HUDEP-2 (cell line): ENCODE results near the gene KRTAP25-1.

ENCODE experiments used
- DNase-seq, 76 experiments: peaks; one replicate each; lab custom pipeline; 2025; ENCODE audit not compliant: unreplicated experiment in 76 of 76; lab: John Stamatoyannopoulos, UW

The KRTAP25-1 gene

GRCh38 chr21:30289215-30289614, at the start of gene KRTAP25-1:
KRTAP25-1 (minus strand) TSS chr21:30289514; CDS start chr21:30289490, 24 bp downstream.
- DNase-seq = no peak

GRCh38 chr21:30338717-30339116, 49.4 kb upstream of the KRTAP25-1 start:
- no peak for DNase-seq

- no peak for DNase-seq
These were observed 48.5 kb upstream of the KRTAP25-1 start for GRCh38 chr21:30337772-30338171.

GRCh38 chr21:30337276-30337744, 48.0 kb upstream of the KRTAP25-1 start, which contains the start of gene KRTAP27-1:
KRTAP27-1 (minus strand) TSS chr21:30337694; CDS start chr21:30337668, 26 bp downstream.
- no peak for DNase-seq

GRCh38 chr21:30336596-30336995, 47.3 kb upstream of the KRTAP25-1 start:
- no peak for DNase-seq

GRCh38 chr21:30333736-30334135, 44.4 kb upstream of the KRTAP25-1 start:
- DNase-seq = no peak

- DNase-seq = no peak
These were observed 43.4 kb upstream of the KRTAP25-1 start for GRCh38 chr21:30332681-30333080.

GRCh38 chr21:30329203-30329875, 40.0 kb upstream of the KRTAP25-1 start:
- no peak for DNase-seq

- DNase-seq = no peak
These were observed 37.1 kb upstream of the KRTAP25-1 start for GRCh38 chr21:30326390-30326789.

- DNase-seq = no peak
These were observed 30.9 kb upstream of the KRTAP25-1 start, which contains the start of gene KRTAP26-1 for GRCh38 chr21:30320215-30320614. KRTAP26-1 (minus strand) TSS chr21:30320315; CDS start chr21:30320035, 280 bp downstream.

GRCh38 chr21:30315701-30316100, 26.4 kb upstream of the KRTAP25-1 start:
- DNase-seq = no peak

GRCh38 chr21:30306884-30307283, 17.6 kb upstream of the KRTAP25-1 start:
- no peak for DNase-seq

- no peak for DNase-seq
These were observed 15.8 kb upstream of the KRTAP25-1 start for GRCh38 chr21:30305136-30305535.

- no peak for DNase-seq
These were observed 6.5 kb downstream of the KRTAP25-1 start, which contains the start of gene KRTAP24-1 for GRCh38 chr21:30282850-30283249. KRTAP24-1 (minus strand) TSS chr21:30282950; CDS start chr21:30282932, 18 bp downstream.

- no peak for DNase-seq
These were observed 17.7 kb downstream of the KRTAP25-1 start for GRCh38 chr21:30271611-30272010.

GRCh38 chr21:30271156-30271555, 18.2 kb downstream of the KRTAP25-1 start:
- no peak for DNase-seq

- no peak for DNase-seq
These were observed 19.3 kb downstream of the KRTAP25-1 start for GRCh38 chr21:30269803-30270530.

- DNase-seq = peak in 9 of 76 experiments; percentile 8 to 54 (median 18)
These were observed 20.6 kb downstream of the KRTAP25-1 start for GRCh38 chr21:30268608-30269197.

- peak in 17 of 76 experiments; percentile 6 to 67 (median 23) for DNase-seq
These were observed 31.5 kb downstream of the KRTAP25-1 start for GRCh38 chr21:30257773-30258172.

GRCh38 chr21:30256100-30256499, 33.2 kb downstream of the KRTAP25-1 start:
- DNase-seq = no peak

- DNase-seq = no peak
These were observed 33.6 kb downstream of the KRTAP25-1 start for GRCh38 chr21:30255679-30256078.
